Muscle layer of colon (tissue), 2 donors: ENCODE data around the gene TTLL8.

Source experiments
- H3K27ac ChIP-seq: one replicate; pipeline ENCODE4 v1.7.0; 2013; ENCODE audit warnings: low read depth, mild to moderate bottlenecking, low read length, moderate library complexity
- H3K27me3 ChIP-seq, 2 donors: one replicate each; pipeline ENCODE4 v1.7.0; 2013; ENCODE audit warnings: low read length in 2 of 2, mild to moderate bottlenecking in 2 of 2; ENCODE audit not compliant: insufficient read depth in 2 of 2, control insufficient read depth in 1 of 2
- H3K36me3 ChIP-seq: one replicate; pipeline ENCODE4 v1.7.0; 2013; ENCODE audit warnings: mild to moderate bottlenecking, low read length; ENCODE audit not compliant: insufficient read depth
- H3K4me1 ChIP-seq: one replicate; pipeline ENCODE4 v1.7.0; 2013; ENCODE audit warnings: mild to moderate bottlenecking, low read length; ENCODE audit not compliant: insufficient read depth
- H3K4me3 ChIP-seq, 2 donors: one replicate each; pipeline ENCODE4 v1.7.0; 2013; ENCODE audit warnings: low read length in 2 of 2, low read depth in 1 of 2, mild to moderate bottlenecking in 1 of 2, moderate library complexity in 1 of 2
- H3K9ac ChIP-seq: one replicate; pipeline ENCODE4 v1.7.0; 2013; ENCODE audit warnings: low read length
- H3K9me3 ChIP-seq: one replicate; pipeline ENCODE4 v1.7.0; 2013; ENCODE audit warnings: mild to moderate bottlenecking, low read length
- donor health status: abdominal sarcoma.
- donor health status: Adenocarcinoma of cecum.

Gene TTLL8

GRCh38 chr22:50059881-50060262, 1.8 kb upstream of the TTLL8 start:
- H3K9ac ChIP-seq, result no peak overlapping the region
- no peaks in the 10 kb centered on the region for H3K4me1 ChIP-seq
- H3K36me3 ChIP-seq, result no peaks in the 10 kb centered on the region
- H3K27ac ChIP-seq, result no peak overlapping the region
- H3K4me3 ChIP-seq, result no peak overlapping the region
- peaks cover 8 to 51% of the 10 kb centered on the region in 2 donors for H3K27me3 ChIP-seq
- no peaks in the 10 kb centered on the region for H3K9me3 ChIP-seq

- H3K4me3 ChIP-seq, result no peak overlapping the region
- no peak overlapping the region for H3K27ac ChIP-seq
- H3K27me3 ChIP-seq, result peaks cover 8 to 51% of the 10 kb centered on the region in 2 donors
Measured at GRCh38 chr22:50058906-50059880, 1.1 kb upstream of the TTLL8 start.

GRCh38 chr22:50057278-50058060, 629 bp downstream of the TTLL8 start:
- Histone ChIP-seq H3K4me3 (no peak overlapping the region), H3K4me1 (no peaks in the 10 kb centered on the region), H3K9ac (no peak overlapping the region), H3K36me3 (no peaks in the 10 kb centered on the region), H3K9me3 (peaks cover 7% of the 10 kb centered on the region), H3K27me3 (peaks cover 8 to 45% of the 10 kb centered on the region in 2 donors), H3K27ac (no peak overlapping the region)

More at GRCh38 chr22:50058906-50059880, 1.1 kb upstream of the TTLL8 start:
- no peaks in the 10 kb centered on the region for H3K4me1 ChIP-seq
- H3K9ac ChIP-seq, result no peak overlapping the region
- peaks cover 2% of the 10 kb centered on the region for H3K9me3 ChIP-seq
- no peaks in the 10 kb centered on the region for H3K36me3 ChIP-seq

- H3K27me3 ChIP-seq, result peaks cover 8 to 40% of the 10 kb centered on the region in 2 donors
- no peak overlapping the region for H3K27ac ChIP-seq
- H3K4me1 ChIP-seq, result no peaks in the 10 kb centered on the region
- peaks cover 7% of the 10 kb centered on the region for H3K9me3 ChIP-seq
- no peaks in the 10 kb centered on the region for H3K36me3 ChIP-seq
- H3K4me3 ChIP-seq, result no peak overlapping the region
- H3K9ac ChIP-seq, result no peak overlapping the region
Measured at GRCh38 chr22:50056214-50056972, 1.7 kb downstream of the TTLL8 start.

GRCh38 chr22:50053861-50054260, 4.2 kb downstream of the TTLL8 start:
- H3K27ac ChIP-seq, result no peak overlapping the region
- peaks cover 7% of the 10 kb centered on the region for H3K9me3 ChIP-seq
- H3K36me3 ChIP-seq, result no peaks in the 10 kb centered on the region
- peaks cover 8 to 19% of the 10 kb centered on the region in 2 donors for H3K27me3 ChIP-seq
- no peaks in the 10 kb centered on the region for H3K4me1 ChIP-seq
- H3K9ac ChIP-seq, result no peak overlapping the region
- no peak overlapping the region for H3K4me3 ChIP-seq

GRCh38 chr22:50051930-50052329, 6.2 kb downstream of the TTLL8 start:
- H3K9ac ChIP-seq, result no peak overlapping the region
- H3K27ac ChIP-seq, result no peak overlapping the region
- no peaks in the 10 kb centered on the region for H3K4me1 ChIP-seq
- peaks cover 7% of the 10 kb centered on the region for H3K9me3 ChIP-seq
- H3K27me3 ChIP-seq, result peaks cover 1 to 4% of the 10 kb centered on the region in 2 donors
- no peak overlapping the region for H3K4me3 ChIP-seq
- H3K36me3 ChIP-seq, result no peaks in the 10 kb centered on the region

- Histone ChIP-seq H3K4me3 (no peak overlapping the region), H3K27ac (no peak overlapping the region), H3K36me3 (no peaks in the 10 kb centered on the region), H3K27me3 (no peaks in the 10 kb centered on the region), H3K9ac (no peak overlapping the region), H3K4me1 (no peaks in the 10 kb centered on the region), H3K9me3 (peaks cover 7% of the 10 kb centered on the region)
Measured at GRCh38 chr22:50049299-50050195, 8.6 kb downstream of the TTLL8 start.

GRCh38 chr22:50048836-50049235, 9.3 kb downstream of the TTLL8 start:
- no peaks in the 10 kb centered on the region for H3K4me1 ChIP-seq
- no peaks in the 10 kb centered on the region for H3K36me3 ChIP-seq
- no peak overlapping the region for H3K9ac ChIP-seq
- no peak overlapping the region for H3K27ac ChIP-seq
- H3K4me3 ChIP-seq, result no peak overlapping the region
- H3K9me3 ChIP-seq, result peaks cover 2% of the 10 kb centered on the region
- H3K27me3 ChIP-seq, result no peaks in the 10 kb centered on the region

GRCh38 chr22:50048061-50048765, 9.9 kb downstream of the TTLL8 start:
- no peak overlapping the region for H3K4me3 ChIP-seq
- no peaks in the 10 kb centered on the region for H3K36me3 ChIP-seq
- H3K27ac ChIP-seq, result no peak overlapping the region
- no peaks in the 10 kb centered on the region for H3K4me1 ChIP-seq
- H3K9ac ChIP-seq, result no peak overlapping the region
- H3K9me3 ChIP-seq, result no peaks in the 10 kb centered on the region
- no peaks in the 10 kb centered on the region for H3K27me3 ChIP-seq

- no peaks in the 10 kb centered on the region for H3K9me3 ChIP-seq
- H3K27me3 ChIP-seq, result no peaks in the 10 kb centered on the region
- no peaks in the 10 kb centered on the region for H3K4me1 ChIP-seq
- H3K36me3 ChIP-seq, result no peaks in the 10 kb centered on the region
- H3K27ac ChIP-seq, result no peak overlapping the region
- no peak overlapping the region for H3K4me3 ChIP-seq
- H3K9ac ChIP-seq, result no peak overlapping the region
Measured at GRCh38 chr22:50047346-50047745, 10.8 kb downstream of the TTLL8 start.
